ENCODE measurements around the gene FBXL17. TPM values are rescaled to one million over a fixed set of nuclear protein-coding genes. Genes with fewer than 3 reads are reported as not detected.
A peak's percentile ranks its signal among the peaks of the same experiment; 100 is the strongest.

The FBXL17 gene
- total RNA-seq, 1 donor from 2014 or later: 21.6 TPM

DNA sequence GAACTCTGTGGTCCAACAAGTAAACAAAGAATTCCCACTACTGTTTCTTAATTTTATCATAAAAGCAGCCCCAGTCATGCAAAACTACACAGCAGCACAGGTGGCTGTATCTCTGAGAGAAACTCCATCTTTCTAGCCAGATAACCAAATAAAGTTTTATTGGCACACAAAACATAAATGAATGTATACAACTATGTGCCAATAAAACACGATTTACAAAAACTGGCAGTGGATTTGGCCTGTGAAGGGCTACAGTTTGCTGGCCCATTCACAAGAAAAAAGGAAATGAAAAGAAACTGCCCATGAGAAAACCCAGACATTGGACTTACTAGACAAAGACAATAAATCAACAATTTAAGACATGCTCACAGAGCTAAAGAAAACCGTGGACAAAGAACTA, 10.6 kb downstream of the FBXL17 start:
- Mint-ChIP-seq H3K27ac (no peak overlapping the region), H3K4me1 (peaks cover 27% of the 10 kb centered on the region), H3K9me3 (peaks cover 41% of the 10 kb centered on the region), H3K27me3 (ENCODE audit: low read depth) (no peaks in the 10 kb centered on the region), H3K4me3 (no peak overlapping the region), H3K36me3 (peaks cover 45% of the 10 kb centered on the region)
- DNase-seq (ENCODE audit: low spot score in 2 of 2, unreplicated experiment in 2 of 2): no peak
- TF ChIP-seq, protein P1, sequence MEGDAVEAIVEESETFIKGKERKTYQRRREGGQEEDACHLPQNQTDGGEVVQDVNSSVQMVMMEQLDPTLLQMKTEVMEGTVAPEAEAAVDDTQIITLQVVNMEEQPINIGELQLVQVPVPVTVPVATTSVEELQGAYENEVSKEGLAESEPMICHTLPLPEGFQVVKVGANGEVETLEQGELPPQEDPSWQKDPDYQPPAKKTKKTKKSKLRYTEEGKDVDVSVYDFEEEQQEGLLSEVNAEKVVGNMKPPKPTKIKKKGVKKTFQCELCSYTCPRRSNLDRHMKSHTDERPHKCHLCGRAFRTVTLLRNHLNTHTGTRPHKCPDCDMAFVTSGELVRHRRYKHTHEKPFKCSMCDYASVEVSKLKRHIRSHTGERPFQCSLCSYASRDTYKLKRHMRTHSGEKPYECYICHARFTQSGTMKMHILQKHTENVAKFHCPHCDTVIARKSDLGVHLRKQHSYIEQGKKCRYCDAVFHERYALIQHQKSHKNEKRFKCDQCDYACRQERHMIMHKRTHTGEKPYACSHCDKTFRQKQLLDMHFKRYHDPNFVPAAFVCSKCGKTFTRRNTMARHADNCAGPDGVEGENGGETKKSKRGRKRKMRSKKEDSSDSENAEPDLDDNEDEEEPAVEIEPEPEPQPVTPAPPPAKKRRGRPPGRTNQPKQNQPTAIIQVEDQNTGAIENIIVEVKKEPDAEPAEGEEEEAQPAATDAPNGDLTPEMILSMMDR (IDR thresholded peaks at IDR 0.05; ENCODE audit: unreplicated experiment): no peak

DNA sequence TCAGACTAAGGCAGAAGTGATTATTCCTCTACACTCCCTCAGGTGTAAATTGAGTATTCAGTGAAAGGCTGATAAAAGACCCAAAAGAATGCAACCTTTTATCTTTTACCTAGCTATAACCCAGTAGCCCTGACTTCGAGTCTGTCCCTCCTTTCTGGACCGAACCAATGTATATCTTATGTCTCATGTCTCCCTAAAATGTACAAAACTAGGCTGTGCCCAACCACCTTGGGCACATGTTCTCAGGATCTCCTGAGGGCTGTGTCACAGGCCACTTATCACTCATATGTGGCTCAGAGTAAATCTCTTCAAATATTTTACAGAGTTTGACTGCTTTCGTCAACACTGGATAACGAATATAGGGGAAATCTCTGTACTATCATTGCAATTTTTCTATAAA, 12.7 kb downstream of the FBXL17 start:
- H3K27me3 Mint-ChIP-seq (ENCODE audit: low read depth): no peaks in the 10 kb centered on the region

DNA sequence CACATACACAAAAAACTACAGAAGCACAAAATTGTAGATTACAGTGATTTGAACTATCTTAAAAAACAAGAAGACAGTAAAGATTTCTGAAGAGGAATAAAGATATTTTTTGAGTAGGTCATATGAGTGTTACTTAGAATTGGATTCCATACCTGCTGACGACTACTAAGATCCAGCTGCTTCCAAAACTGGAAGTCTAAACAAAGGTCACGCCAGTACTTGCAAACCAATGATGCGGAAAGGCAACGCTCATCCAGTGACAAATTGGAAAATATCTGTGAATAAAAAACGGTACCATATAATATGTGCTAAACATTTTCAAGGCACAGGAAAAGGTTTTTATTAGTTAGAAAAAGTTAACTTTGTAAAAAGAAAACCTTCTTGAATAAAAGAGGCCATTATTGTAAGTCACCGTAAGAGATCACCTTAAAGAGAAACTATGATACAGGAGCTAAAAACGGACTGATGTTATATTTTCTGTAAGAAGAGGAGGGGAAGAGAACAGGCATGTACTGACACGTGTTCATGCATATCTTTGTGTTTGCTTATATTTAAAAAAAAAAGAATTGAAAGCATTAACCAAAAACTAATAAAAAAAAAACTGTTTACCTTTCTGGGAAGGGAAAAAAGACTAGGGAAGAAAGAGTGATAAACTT, 14.1 kb downstream of the FBXL17 start:
- Mint-ChIP-seq H3K36me3 (peaks cover 19% of the 10 kb centered on the region), H3K27ac (no peak overlapping the region), H3K9me3 (peaks cover 17% of the 10 kb centered on the region), H3K4me3 (no peak overlapping the region), H3K27me3 (ENCODE audit: low read depth) (no peaks in the 10 kb centered on the region), H3K4me1 (peaks cover 31% of the 10 kb centered on the region)
- TF ChIP-seq, protein P1 (IDR thresholded peaks at IDR 0.05; ENCODE audit: unreplicated experiment): no peak
- DNase-seq (ENCODE audit: low spot score in 2 of 2, unreplicated experiment in 2 of 2): no peak

More for the DNA sequence above, 12.7 kb downstream of the FBXL17 start:
- DNase-seq (ENCODE audit: low spot score in 2 of 2, unreplicated experiment in 2 of 2): no peak
- TF ChIP-seq, protein P1 (IDR thresholded peaks at IDR 0.05; ENCODE audit: unreplicated experiment): no peak
- Mint-ChIP-seq H3K36me3 (peaks cover 26% of the 10 kb centered on the region), H3K4me3 (no peak overlapping the region), H3K27ac (no peak overlapping the region), H3K9me3 (peaks cover 23% of the 10 kb centered on the region), H3K4me1 (peaks cover 31% of the 10 kb centered on the region)

DNA sequence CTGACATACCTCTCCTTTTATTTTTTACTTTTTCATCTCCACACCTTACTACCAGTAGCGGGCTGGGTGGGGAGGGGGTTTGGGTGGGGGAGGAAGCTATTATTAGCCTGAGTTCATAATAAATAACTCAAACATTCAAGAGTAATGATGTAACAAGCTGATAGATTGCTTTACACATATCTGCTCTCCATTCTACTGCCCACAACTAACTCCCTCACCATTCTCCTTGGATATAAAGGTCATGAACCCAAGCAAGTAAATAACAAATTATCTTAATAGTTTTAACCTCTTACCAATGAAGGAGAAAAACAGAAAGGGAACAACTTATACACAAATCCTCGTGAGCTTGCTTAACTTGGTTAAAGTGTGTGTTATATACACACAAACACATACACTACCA, 15.4 kb downstream of the FBXL17 start:
- Mint-ChIP-seq H3K36me3 (peaks cover 15% of the 10 kb centered on the region), H3K4me3 (no peak overlapping the region), H3K4me1 (peaks cover 36% of the 10 kb centered on the region), H3K9me3 (peaks cover 4% of the 10 kb centered on the region), H3K27ac (peak overlapping the region; percentile 35), H3K27me3 (ENCODE audit: low read depth) (no peaks in the 10 kb centered on the region)
- DNase-seq (ENCODE audit: low spot score in 2 of 2, unreplicated experiment in 2 of 2): no peak
- TF ChIP-seq, protein P1 (IDR thresholded peaks at IDR 0.05; ENCODE audit: unreplicated experiment): no peak

DNA sequence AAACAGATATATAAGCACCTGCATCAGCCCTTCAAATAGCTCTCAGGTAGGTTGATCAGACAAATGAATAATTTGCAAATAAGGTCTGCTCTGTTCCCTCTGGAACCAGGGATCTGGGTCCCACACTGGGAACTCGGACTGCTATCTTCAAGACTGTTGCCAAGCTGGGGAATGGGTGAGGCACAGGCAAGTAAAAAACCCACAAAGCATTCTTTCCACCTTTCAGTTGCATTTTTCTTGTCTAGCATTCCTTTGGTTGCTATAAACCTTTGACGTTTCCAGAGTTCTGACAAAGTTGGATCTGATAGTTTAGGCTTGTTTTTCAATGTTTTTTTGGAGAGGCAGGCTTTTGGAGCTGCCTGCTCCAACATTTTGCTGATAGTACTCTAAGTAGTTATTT, 20.1 kb downstream of the FBXL17 start:
- Mint-ChIP-seq H3K36me3 (peaks cover 23% of the 10 kb centered on the region), H3K4me3 (no peak overlapping the region), H3K27me3 (ENCODE audit: low read depth) (no peaks in the 10 kb centered on the region), H3K4me1 (peaks cover 16% of the 10 kb centered on the region), H3K27ac (no peak overlapping the region), H3K9me3 (peaks cover 22% of the 10 kb centered on the region)
- TF ChIP-seq, protein P1 (IDR thresholded peaks at IDR 0.05; ENCODE audit: unreplicated experiment): no peak
- no peak for DNase-seq (ENCODE audit: low spot score in 2 of 2, unreplicated experiment in 2 of 2)

All from mesothelial cell of epicardium (in vitro differentiated cells).